HG03135 (cell line): Measurements from ENCODE around the gene ALDOC.
A peak's percentile ranks its signal among the peaks of the same experiment; 100 is the strongest.

Source experiments
- ATAC-seq: cut with Tn5 transposase; IDR thresholded peaks from one replicate; pipeline ENCODE4 v1.9.1; 2021; ENCODE audit warnings: mild to moderate bottlenecking, moderate library complexity; ENCODE audit not compliant: unreplicated experiment

Gene ALDOC

DNA sequence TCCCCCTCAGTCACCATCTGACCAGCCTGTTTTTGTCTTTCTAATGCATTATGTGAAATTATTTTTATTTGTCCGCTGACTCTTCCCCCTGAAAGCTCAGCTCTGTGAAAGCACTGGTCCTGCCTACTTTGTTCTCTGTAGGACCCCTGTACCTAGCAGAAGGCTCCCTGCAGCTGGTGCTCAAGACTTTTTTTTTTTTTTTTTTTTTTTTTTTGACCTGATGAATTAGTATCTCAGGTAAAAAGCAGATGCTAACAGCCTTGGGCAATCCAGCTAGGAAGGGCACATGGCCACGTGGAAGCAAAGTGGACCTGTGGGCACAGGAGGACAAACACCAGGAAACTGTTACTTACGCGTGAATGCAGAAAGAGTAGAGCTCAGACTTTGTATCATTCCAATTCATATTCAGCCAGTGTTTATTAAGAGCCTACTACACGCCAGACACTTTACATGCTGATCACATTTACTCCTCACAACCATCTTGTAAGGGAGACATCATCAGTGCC is 23.6 kb downstream of the ALDOC start:
- ATAC-seq = no peak

- peak; percentile 65 for ATAC-seq
Observed at GRCh38 chr17:28552176-28552999, 24.3 kb downstream of the ALDOC start, which contains the start of gene UNC119. Gene UNC119 (minus strand): TSS chr17:28552624. CDS start chr17:28552557, 67 bp downstream.

- no peak for ATAC-seq
Observed at GRCh38 chr17:28551421-28552175, 25.1 kb downstream of the ALDOC start.

DNA sequence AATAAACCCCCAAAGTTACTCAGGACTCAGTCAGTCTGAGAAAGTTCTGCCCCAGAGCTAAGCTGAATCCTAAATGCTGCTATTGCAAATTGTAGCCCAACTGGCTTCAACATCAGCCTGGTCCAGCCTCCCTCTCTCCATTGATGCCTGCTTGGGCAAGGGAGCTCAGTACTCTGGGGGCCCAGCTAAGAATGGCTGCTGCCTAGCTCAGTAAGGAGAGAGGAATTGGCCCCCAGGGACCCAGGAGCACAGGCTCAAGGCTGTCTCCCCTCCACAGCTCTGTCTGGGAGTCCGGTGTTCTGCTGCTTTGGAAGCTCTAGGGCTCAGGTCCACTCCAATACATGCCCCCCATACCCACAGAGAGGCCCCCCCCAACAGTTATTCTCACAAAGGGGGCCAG is 25.8 kb downstream of the ALDOC start:
- ATAC-seq = no peak

GRCh38 chr17:28549236-28550132 is 27.2 kb downstream of the ALDOC start:
- ATAC-seq = peak; percentile 43

DNA sequence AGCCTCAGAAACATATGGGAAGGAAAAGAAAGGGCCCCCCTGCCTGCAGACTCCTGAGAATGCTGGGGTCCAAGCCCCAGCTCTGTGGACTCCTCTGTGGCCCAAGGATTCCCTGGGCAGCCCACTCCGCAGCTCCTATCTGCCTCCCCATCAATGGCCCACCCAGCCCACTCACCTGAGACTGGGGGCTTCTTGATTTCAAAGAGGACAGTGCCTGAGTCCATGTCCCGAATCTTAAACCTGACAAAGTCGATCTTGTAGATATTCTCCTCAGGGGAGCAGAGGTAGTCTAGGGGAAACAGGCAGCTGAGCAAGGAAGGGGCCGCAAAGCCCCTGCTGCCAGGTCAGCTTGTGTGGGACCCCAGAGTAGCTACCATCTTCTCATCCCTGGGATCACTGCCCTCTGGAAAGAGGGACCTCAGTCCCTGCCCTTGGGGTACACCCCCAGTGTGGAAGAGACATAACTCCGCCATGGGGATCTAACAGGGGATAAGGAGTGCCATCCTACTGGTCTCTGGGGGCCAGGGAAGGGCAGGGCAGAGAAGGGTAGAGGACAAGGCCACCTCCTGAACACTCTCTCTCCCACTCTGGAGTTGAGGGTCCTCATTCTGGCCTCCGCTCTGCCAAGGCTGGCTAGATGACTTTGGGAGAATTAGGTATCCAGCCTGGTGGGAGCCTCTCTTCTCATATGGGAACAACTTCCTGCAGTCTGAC is 28.1 kb downstream of the ALDOC start:
- ATAC-seq = no peak

DNA sequence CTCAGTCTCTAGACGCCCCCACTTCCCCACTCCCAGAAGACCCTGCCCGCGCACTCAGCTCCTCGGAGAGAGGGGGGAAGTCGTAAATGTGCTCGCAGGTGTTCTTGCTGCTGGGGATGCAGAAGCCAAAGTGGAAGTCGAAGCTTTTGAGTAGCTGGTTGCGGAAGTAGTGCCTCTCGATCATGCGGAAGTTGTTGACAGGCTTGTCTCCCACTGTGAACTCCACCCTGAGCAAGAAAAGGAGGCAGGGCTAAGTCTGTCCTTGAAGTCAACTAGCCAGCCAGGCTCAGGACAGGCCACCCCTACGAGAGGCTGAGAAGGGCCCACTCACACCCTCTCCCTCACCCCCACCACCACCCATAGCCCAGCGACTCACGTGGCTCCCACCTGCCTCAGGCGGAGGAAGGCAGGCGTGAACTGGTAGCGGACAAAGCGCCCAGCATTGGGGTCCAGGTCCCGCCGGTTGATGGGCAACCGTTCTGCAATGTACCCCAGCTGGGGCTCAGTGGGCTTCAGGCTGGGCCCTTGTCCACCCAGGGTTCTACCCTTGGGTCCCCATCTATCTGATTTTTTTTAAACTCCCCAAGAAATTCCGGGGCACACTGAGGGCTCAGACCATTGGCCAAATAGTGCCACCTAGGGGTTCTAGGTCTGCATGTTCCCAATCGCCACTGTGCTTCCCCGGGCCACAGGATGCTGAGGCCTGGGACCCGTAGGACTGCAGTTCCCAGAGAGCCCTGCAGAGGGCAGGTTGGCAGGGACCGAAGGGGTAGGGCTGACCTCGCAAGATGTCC is 28.9 kb downstream of the ALDOC start:
- no peak for ATAC-seq

GRCh38 chr17:28547096-28547622 is 29.5 kb downstream of the ALDOC start:
- no peak for ATAC-seq

DNA sequence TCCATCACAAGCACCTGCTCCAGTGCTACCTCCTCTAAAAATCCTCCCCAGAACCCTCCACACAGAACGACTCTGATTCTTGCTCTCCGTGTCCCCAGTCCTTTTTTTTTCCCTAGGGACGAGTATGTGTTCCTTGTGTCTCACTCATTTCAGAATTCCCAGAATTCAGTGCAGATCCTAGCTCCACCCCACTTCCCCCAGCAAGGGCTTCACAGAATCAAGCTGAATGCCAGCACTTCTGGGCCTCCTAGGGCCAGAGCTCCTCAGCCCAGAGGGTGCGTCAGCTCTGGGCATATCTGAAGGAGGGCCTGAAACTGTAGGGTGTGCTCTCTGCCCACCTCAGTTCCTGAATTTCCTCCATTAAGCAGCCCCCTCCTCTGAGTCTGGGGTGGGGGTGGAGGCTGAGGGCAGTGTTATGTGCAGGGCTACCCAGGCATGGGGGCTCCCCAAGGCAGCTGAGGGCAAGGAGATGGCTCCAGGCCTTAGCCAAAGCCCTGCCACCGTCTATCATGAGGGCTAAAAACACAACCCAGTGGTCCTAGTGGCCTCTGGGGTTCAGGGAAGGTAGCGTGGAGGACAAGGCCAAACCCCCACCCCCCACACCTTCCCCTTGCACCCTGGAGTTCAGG is 30.8 kb downstream of the ALDOC start:
- ATAC-seq = no peak

DNA sequence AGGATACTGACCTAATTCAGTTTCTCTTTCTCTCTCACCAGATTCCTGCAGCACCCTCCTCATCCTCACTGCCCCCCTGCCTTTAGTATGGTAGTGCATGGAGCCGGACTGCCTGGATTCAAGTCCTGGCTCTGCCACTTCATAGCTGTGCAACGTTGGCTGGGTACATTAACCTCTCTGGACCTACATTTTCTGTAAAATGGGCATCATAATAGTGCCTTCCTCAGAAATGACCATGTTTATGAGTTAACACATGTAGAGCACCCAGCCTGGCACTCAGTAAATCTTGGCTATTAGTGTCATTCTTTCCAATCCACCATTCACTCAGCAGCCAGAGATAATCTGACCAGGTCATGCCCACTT is 31.6 kb downstream of the ALDOC start:
- no peak for ATAC-seq

- ATAC-seq = no peak
Observed at GRCh38 chr17:28544402-28545140, 32.1 kb downstream of the ALDOC start.

DNA sequence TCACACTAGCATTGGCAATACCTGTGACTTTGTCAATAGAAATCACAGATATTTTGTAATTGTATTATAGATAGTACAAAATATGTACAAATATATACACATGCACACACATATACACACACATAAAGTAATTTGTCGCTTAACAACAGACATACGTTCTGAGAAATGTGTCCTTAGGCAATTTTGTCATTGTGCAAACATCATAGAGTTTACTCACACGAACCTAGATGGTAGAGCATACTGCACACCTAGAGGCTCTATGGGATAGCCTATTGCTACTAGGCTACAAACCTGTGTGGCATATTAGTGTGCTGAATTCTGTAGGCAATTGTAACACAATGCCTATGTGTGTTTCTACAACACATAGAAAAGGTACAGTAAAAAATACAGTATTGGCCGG is 35.3 kb downstream of the ALDOC start:
- ATAC-seq = no peak

GRCh38 chr17:28540231-28540630 is 36.5 kb downstream of the ALDOC start:
- no peak for ATAC-seq

- no peak for ATAC-seq
Observed at GRCh38 chr17:28538296-28538895, 38.3 kb downstream of the ALDOC start.

DNA sequence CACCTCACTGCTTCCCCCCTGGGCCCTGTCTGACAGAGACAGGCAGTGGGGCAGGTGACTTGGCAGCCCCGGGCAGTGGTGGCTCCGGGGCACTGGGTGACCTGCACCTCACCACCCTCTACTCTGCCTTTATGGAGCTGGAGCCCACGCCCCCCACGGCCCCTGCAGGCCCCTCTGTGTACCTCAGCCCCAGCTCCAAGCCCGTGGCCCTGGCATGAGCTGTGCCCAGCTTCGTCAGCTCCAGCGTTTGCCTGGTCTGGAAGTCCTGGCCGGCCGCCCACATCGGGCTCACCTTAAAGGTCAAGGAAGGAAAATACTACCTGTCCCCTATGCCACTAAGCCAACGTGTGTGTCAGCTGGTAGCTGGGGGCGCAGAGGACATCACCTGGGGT is 39.5 kb downstream of the ALDOC start:
- no peak for ATAC-seq

- no peak for ATAC-seq
Observed at GRCh38 chr17:28536532-28537218, 40.0 kb downstream of the ALDOC start.

DNA sequence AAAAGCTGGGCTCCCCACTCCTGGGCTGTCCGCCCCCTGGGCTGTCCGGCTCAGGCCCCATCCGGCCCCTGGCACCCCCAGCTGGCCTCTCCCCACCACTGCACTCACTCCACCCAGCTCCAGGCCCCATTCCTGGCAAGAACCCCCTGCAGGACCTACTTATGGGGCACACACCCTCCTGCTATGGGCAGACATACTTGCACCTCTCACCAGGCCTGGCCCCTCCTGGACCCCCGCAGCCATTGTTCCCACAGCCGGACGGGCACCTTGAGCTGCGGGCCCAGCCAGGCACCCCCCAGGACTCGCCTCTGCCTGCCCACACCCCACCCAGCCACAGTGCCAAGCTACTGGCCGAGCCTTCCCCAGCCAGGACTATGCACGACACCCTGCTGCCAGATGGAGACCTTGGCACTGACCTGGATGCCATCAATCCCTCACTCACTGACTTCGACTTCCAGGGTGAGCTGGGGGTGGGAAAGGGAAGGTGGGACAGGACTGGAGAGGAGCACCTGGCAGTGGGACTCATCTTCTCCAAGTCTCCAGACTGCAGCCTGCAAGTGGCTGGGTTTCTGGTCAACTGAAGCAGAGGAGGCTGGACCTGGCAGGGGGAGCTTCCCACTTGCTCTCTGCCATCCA is 41.8 kb downstream of the ALDOC start:
- no peak for ATAC-seq
